ENCODE data around the gene DNAJC3.
"Not testable (repeated sequence)": the region's sequence is repeated elsewhere in the genome, so short reads cannot be mapped to it uniquely, and the experiment has no call there.

- TF ChIP-seq CTCF, POLR2A, POLR2AphosphoS5, EP300 (IDR thresholded peaks at IDR 0.05): not testable (repeated sequence)
These were observed 8.0 kb downstream of the DNAJC3 start for GRCh38 chr13:95684960-95685359.
